Astrocyte of the spinal cord (primary cell): ENCODE results near the gene CNKSR2.

Experiments used
- DNase-seq: peaks from one replicate; pipeline ENCODE4 v3.0.0; 2011; ENCODE audit warnings: low read depth, low spot score
- H3K4me3 ChIP-seq: 2 replicates; pipeline ENCODE4 v1.5.1; 2011; ENCODE audit warnings: low read depth, mild to moderate bottlenecking, low read length, moderate library complexity
- CTCF ChIP-seq: IDR thresholded peaks from 2 replicates; pipeline ENCODE4 v1.5.1; 2012; ENCODE audit warnings: low read depth, mild to moderate bottlenecking, low read length, inconsistent platforms
- in situ Hi-C: cut with HindIII; loops from 2 replicates; pipeline ENCODE4 v1.10.0; 2017; ENCODE audit warnings: low sequenced_read_pairs

CNKSR2 gene

DNA sequence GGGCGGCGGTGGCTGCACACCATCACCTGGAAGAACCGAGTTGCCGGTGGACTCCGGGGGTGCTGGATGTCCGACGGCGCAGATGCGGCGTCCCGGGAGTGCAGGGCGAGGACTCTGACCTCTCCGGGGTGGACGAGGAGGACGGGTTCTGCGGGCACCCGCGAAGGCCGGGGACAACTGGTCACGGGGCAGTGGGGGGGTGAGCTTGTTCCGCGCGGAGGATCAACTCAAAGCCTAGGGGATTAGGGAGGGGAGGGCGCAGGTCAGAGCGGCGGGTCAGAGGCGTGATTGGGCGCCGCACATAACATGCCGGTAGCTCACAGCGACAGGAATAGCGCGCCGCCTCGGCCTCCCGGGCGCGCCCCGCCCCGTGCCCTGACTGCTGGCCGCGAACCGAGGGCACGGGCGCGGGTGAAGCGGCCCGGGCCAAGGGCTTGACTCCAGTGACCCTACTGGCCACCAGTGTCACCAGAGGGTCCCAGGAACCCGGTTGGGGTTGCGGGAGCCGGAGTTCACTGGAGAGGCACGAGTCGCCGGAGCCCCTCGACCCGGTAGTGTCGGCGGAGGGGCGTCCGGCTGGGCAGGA is 284.0 kb downstream of the CNKSR2 start, which contains the start of gene KLHL34:
TSS of gene KLHL34 (minus strand) at position 179 of the 586 bp plus-strand sequence. CDS start 542 bp downstream, outside the sequence.
- H3K4me3 ChIP-seq = peak within 1 kb of the TSS; percentile 12
- DNase-seq = no peak
- TF ChIP-seq CTCF = no peak
- in situ Hi-C loops = no loop called here

- no peak for TF ChIP-seq CTCF
- peak overlapping the region; percentile 12 for H3K4me3 ChIP-seq
- in situ Hi-C loops = no loop called here
- DNase-seq = no peak
Measured at GRCh38 chrX:21658746-21659145, 284.5 kb downstream of the CNKSR2 start.

DNA sequence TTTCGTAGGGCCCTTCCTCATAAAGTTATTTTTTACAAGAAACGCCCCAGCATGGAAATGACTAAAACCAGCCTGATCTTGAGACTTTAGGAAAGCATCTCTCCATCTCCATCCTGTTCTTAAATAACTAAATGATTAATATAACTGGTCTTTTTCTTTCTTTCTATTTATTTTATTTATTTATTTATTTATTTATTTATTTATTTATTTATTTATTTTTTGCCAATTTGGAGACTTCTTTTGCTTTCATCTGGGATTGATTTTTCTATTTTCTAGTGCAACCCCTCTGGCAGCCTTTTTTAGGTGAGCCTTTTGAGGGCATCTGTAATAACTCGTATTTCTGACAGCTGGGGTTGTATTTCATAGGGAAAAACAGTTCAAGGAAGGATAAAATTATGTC is 285.1 kb downstream of the CNKSR2 start:
- H3K4me3 ChIP-seq = no peak overlapping the region
- in situ Hi-C loops = no loop called here
- DNase-seq = no peak
- TF ChIP-seq CTCF = no peak

DNA sequence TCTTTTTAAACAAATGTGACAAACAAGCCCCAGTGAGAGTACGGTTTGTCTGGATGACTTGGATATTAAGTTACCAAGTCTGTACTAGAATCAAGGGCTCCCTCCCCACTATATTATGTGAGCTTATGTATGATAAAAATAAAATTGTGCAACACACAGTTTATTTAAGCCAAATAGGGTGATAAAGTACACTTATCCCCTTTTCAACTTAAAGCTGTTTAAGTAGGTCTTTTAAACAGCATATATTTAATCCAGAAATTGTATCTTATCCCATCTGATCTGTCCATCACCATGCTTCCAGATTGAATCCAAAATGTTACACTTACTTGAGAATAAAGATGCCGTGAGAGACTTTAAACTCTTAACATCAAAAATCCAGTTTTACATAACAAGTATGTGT is 285.9 kb downstream of the CNKSR2 start:
- DNase-seq = no peak
- in situ Hi-C loops = no loop called here
- H3K4me3 ChIP-seq = no peak overlapping the region
- TF ChIP-seq CTCF = no peak

DNA sequence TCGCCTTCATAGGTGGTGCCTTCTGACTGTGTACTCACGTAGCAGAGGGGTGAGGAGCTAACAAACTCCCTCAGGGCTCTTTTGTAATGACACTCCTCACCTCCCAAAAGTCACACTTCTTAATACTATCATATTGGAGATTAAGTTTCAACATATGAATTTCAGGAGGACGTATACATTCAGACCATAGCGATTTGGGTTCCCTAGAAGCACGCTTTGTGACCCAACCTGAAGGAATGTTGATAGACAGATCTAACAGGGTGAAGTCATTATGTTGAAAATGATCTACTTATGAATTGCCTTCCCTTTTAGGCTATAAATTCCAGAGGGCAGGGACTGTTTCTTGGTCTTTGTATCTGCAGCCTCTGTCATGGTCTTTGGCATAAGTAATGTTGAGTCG is 287.1 kb downstream of the CNKSR2 start:
- H3K4me3 ChIP-seq = no peak overlapping the region
- TF ChIP-seq CTCF = no peak
- in situ Hi-C loops = no loop called here
- no peak for DNase-seq

DNA sequence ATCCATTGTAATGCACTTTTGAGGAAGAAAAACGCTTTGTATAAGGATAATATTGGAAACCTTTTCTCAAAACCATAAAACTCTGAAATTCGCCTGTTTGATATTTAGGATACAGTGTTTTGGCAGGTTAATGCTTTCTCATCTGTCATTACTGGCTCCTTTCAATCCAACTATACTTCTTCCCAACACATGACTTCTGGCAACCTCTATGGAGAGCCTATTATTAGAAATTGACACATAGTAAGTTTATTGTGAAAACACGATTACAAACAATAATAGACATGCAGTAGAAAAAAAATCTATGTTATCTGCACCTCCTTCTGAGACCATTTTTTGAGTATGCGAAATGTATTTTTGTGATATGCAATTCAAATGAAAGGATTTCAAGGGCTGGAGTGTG is 288.5 kb downstream of the CNKSR2 start:
- in situ Hi-C loops = no loop called here
- H3K4me3 ChIP-seq = no peak overlapping the region
- no peak for TF ChIP-seq CTCF
- no peak for DNase-seq

GRCh38 chrX:21666252-21666651 is 292.0 kb downstream of the CNKSR2 start:
- TF ChIP-seq CTCF = no peak
- no peak for DNase-seq
- H3K4me3 ChIP-seq = no peak overlapping the region
- in situ Hi-C loops = no loop called here
